GM19025 (cell line): ENCODE results near the gene ZNF462.

Experiments used
- ATAC-seq: cut with Tn5 transposase; IDR thresholded peaks from one replicate; pipeline ENCODE4 v1.9.1; 2021; ENCODE audit warnings: mild to moderate bottlenecking, low read depth, moderate library complexity; ENCODE audit not compliant: unreplicated experiment

ZNF462 gene

DNA sequence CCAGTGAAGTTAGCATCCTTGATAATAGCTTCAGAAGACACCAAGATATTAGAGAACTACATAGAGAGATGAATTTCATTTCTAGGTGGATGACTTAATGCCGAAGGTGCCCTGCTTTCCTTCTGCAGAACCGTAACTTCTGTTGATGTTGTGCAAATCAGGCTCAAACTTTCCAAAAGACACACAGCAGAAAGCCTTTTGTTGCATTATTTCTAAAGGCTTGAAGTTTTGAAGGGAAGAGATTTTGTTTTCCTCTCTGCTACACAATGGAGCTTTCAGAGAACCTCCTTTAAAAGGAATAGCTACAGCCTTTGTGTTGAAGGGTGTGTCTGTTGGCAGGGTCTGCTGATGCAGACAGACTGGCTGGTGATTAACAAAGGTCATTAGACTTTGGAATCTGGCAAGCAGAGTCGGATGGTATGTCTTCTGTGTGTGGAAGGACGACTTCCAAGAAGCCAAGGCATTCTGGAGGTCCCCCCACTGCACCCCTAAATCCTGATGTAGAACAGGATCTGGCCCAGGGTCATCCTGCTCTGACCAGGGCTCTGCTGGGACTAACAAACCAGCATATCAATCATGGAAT is 57.8 kb downstream of the ZNF462 start:
- no peak for ATAC-seq

DNA sequence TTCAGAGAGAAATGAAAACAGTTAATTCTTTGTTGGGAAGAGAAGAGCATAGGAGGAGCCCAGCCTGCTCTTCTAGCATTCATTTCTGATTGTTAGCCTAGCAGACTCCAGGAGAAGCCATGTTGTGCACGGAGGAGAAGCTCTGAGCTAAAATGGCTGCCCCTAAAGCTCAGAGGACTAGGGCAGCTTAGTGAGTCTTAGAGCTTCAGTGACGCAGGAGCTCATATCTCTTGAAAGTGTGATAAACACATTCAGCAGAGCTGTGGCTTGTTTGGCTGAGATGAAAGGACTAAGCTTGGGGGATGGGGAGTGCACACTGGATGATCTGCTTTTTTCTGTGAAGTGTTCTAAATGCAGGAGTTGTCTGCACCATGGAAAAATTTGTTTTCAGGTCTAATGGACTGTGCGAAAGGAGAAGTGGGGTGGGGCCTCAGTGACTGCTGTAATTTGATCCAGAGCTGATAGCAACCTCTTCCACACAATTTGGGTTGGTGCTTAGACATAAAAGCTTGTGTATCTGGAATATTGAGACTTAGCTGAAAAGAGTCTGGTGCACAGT is 58.5 kb downstream of the ZNF462 start:
- no peak for ATAC-seq

DNA sequence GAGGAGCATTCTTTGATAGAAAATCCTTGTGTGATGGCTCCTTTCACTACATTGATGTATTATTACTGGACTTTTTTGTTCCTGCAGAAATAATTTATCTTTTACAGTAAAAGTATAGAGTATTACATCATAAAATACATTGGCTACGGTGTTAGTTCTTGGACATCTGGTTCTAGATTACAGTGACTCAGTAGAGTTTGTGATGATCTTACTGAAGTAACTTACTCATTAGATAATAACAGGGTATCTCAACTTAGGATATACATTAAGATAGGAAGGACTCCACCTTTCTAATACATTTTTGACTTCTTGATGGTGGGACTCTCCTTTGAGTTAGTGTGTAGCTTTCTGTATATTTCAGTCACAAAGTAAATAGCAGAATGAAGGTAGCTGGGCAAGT is 59.1 kb downstream of the ZNF462 start:
- ATAC-seq: no peak

DNA sequence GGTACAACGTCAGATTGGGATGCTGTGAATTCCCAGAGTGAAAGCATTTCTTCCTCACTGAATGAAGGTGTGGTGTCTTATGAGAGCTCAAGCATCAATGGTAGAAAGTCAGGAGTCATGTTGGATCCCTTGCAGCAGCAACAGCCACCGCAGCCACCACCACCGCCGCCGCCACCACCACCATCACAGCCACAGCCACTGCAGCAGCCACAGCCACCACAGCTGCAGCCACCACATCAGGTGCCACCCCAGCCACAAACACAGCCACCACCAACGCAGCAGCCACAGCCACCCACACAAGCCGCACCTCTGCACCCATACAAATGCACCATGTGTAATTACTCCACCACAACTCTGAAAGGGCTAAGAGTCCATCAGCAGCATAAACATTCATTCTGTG is 62.4 kb downstream of the ZNF462 start:
- no peak for ATAC-seq

DNA sequence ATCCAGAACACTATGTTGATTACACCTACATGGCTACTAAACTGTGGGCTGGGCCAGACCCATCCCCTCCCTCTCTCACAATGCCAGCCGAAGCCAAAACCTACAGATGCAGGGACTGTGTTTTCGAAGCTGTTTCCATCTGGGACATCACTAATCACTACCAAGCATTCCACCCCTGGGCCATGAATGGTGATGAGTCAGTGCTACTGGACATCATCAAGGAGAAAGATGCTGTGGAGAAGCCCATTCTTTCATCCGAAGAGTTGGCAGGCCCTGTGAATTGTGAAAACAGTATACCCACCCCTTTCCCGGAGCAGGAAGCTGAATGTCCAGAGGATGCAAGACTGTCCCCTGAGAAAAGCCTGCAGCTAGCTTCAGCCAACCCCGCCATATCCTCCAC is 65.0 kb downstream of the ZNF462 start:
- ATAC-seq: no peak

DNA sequence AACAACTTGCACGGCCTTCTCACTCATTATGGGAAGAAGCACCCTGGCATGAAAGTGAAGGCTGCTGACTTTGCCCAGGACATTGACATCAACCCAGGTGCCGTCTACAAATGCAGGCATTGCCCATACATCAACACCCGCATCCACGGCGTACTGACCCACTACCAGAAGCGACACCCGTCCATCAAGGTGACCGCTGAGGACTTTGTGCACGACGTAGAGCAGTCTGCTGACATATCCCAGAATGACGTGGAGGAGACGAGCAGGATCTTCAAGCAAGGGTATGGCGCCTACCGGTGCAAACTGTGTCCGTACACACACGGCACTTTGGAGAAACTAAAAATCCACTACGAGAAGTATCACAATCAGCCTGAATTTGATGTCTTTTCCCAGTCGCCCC is 65.4 kb downstream of the ZNF462 start:
- no peak for ATAC-seq

DNA sequence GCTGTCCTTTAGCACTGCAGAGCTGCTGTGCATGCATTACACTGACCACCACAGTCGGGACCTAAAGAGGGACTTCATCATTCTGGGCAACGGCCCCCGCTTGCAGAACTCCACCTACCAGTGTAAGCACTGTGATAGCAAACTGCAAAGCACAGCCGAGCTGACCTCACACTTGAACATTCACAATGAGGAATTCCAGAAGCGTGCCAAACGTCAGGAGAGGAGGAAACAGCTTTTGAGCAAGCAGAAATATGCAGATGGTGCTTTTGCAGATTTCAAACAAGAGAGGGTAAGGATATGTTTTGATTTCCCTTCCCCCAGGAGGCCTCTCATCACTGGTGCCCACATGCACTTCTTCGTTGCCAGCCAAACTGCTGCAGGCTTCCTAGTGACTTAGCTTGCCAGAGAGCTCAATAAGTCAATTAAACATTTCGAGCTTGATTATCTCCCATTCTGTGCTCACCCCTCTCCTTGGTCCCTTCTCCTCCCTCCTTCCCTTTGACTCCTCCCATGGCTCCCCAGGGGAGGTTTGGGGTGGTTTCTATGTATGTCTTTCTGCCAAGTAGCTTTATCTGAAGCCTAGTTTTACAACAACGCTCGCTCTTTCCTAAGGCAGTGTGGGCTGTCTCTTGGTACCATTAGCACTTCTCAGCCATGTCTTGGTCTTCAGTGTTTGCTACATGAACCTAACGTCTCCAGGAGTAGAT is 66.7 kb downstream of the ZNF462 start:
- no peak for ATAC-seq

DNA sequence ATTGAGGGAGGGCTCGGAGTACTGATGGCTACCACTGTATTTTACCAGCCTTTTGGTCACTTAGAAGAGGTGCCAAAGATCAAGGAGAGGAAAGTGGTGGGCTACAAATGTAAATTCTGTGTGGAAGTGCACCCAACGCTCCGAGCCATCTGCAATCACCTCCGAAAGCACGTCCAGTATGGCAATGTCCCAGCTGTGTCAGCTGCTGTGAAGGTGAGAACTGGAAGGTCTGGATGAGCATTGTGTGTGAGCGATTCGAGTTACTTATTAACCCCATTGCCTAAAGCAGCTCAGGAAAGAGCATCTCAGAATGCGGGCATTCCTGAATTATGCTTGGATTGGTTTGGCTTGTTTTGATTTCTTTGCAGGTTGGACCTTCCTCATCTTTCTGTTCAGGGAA is 67.5 kb downstream of the ZNF462 start:
- no peak for ATAC-seq

DNA sequence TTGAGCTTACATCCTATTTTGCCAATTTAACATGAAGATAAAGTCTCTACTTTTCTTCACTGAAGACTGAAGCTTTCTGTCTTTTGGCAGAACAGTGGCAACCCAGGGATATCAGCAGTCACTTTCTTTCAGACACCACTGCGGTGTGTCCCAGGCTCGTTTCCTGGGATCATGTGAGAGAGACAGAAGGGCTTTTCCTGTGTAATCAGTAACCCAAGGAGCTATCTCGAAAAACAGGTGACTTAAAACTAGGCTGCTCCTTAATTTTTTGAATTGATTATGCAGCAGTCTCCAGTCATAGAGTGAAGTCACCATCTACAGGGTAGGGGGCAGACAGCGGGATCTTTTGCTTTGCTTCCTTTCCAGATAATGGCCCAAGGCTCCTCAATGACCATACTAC is 68.5 kb downstream of the ZNF462 start:
- no peak for ATAC-seq

DNA sequence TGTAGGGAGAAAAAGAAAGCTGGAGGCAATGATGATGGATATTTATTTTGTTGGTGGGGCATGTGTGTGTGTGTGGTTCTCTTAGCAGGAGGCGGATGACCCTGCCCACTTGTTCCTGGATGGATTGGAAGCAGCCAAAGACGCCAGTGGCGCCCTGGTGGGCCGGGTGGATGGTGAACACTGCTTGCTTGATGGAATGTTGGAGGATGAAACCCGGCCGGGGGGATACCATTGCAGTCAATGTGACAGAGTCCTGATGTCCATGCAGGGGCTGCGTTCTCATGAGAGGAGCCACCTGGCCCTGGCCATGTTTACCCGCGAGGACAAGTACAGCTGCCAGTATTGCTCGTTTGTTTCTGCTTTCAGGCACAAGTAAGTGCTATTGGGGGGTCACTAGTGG is 69.2 kb downstream of the ZNF462 start:
- ATAC-seq: no peak

DNA sequence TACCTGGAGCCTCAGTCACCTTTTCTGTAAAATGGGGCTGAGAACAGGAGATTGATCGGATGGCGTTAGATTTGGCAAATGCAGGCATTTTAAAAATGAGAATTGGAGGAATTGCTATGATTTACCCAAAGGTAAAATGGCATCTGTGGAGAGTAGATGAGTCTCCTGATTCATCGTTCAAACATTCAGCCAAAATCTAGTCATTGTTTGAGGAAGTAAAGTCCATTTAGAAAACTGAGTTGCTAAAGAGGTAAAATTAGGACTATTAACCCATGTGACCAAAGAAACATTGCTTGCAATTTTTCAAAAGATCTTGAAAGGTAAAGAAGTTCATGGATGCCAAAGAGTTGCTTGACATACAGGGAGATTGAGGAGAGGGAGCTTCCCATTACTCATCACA is 69.7 kb downstream of the ZNF462 start:
- no peak for ATAC-seq

DNA sequence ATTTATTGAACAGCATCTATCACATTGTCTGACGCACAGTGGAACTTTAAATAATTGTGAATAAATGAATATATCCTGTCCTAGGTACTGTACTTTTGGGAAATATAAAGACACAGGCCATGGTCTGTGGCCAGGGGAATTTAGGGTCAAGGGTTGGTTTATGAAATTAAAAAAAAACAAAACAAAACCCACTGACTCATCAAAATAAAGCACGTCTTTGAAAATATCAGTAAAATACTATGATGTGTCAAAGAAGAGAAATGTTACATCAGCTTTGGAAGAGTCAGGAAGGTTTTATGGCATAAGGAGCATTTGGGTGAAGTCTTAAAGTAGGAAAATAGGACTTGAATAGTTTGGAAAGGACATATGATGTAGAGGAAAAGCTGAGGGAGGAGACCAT is 70.5 kb downstream of the ZNF462 start:
- no peak for ATAC-seq

DNA sequence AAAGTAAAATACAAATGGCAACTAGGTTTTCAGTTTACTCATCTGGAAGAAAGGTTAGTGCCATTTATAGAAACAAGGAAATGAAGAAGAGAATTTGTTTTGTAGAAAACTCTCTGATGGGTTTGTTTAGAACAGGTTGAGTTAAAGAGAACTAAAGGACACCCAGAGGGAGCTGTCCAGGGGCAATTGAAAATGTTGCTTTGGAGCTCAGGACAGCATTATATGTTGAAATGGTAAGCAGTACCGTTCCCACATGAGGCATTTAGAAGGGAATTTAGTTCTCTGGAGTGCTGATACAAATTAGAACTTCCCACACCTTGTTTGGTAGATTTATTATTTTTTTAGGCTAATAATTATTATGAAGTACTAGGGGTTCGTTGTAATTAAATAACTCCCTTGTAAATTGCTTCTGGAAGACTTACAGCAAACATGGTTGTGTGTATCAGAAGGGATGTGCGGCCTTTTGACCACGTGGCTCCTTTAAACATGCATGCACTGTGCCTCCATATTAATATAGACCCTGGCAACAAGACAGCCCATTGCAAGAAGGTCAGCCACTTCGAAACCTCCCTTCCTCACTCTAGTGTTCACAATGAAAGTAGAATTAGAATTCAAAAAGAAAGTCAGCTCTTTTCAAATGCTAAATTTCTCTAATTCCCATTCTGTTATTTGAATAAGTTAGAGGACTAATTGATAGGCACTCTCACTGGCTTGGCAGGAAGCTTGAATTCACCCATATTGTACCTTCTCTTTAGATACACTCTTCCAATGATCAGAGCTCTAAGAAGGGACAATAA is 71.7 kb downstream of the ZNF462 start:
- no peak for ATAC-seq

DNA sequence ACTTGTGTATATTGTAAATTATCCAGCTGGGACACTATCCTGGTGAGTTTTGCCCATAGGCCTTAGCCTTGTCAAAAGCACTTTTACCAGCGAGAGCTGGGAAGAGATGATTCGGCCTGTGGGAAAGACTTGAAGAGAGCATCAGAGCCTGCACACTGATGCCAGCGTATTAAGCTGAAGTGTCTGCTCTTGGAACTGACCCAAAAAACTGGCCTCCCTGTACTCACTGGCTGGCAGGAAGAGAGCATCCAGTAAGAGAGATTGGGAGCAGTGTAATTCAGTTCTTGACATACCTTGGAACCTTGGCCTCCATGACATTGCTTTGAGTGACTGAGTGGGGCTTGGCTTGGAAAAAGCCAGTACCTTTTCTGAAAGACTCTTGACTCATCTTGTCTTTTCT is 73.7 kb downstream of the ZNF462 start:
- no peak for ATAC-seq

DNA sequence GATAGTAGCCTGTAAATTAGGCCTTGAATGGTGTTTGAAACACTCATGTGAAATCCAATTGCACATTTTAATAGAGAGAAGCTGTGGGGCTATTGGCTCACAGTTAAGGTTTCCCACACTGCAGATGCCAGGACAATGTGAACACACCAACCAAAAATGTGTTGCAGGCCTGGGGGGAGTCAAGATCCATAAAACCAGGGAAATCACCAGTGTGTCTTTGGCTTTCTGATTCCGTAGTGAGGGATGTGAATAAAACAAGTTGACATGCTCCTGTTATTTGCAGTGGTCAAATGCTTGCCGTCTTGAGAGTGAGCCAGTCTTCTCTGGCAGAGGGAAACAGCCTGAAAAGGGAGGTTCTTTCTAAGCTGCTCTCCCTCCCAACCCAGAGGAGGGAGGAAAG is 79.0 kb downstream of the ZNF462 start:
- no peak for ATAC-seq

DNA sequence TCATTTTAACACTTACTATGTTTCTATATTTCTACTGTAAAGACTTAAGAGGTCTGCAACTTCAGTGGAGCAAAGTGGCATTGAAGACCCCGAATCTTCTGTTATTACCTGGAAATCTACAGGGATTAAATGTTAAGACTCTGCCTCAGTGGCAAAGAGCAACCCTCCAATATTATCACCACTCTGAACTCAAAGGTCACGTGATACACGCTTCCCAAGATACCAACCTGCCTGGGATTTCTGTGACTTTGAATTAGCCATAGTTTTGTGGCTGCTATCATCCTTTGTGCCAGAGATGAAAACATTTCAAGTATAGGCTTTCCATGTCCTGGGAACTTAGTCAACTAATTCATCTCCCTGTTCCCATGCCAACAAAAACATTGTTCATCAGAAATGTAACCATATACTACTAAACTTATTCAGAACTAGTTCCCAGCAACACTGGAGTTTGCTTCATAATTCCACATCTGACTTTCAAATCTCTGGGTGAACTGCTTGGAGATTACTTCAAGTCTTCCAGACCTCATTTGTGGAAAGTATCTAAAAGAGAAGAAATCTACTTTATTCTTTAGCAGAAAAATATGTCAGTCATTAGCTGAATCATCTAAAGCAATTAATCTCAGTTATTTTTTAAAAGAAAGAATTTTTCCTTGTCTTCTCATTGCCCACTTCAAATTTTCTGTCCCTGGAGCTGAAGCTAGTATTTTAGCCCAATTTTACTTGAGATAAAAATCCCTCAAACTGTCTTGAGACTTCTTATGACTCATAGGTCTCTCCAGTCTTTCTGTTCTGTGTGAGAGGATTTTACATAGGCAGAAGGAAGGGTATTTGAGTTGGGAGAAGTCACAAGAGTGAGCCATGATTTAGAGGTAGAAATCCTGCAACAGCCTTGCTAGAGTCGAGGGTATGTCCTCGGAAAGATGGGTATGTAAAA is 83.0 kb downstream of the ZNF462 start:
- ATAC-seq: no peak

DNA sequence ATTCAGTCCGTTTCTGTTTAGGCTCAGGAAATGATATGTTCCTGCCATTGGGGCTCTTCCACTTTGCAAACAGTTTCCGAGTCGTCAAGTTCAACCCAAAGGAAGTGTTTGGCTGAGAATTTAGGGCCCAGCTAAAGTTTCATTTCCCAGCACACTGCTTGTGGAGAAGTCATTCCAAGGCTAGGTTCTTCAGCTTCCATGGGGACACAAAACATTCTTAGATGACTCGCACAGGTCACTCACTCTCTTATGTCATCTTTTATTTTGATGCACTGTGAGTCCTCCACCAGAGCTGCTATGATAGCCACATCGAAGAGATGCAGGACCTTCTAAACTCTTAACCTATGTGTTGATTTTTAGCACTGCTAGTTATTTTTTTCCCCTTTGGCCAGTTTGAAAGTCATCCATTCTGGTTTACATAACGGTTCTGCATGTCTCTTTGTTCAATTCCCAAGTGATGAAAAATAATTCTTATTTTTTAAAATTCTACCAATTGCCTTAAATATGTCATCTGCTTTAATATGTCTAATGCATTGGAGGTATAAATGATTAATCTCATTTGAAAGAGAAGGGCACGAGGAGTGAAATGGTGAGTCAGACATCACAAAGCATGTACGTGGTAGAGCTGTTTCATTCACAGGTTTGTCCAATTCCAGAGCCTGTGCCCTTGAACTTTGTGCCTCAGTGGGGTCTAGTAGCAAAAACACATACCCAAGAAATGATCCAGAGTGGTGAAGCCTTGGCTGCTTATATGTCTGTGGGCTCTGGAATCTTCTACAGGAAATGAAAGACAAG is 84.3 kb downstream of the ZNF462 start:
- no peak for ATAC-seq

DNA sequence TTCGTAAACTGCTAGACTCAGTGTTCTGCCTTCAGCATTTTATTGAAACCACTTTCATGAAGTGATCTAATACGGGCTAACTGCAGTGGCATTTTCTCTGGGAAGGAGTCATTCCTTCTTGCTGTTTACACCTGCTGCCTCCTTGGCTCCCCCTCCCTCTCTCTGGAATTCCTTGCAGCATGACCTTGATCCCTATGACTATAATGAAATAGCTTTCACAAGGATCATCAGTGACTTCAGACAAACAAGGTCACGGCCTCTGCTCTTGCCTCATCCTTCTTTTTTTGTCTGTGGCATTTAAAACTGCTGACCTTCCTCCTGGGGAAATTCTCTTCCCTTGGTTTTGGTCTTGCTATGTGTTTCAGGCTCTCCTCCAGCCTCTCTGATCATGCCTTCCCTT is 90.2 kb downstream of the ZNF462 start:
- ATAC-seq: no peak

DNA sequence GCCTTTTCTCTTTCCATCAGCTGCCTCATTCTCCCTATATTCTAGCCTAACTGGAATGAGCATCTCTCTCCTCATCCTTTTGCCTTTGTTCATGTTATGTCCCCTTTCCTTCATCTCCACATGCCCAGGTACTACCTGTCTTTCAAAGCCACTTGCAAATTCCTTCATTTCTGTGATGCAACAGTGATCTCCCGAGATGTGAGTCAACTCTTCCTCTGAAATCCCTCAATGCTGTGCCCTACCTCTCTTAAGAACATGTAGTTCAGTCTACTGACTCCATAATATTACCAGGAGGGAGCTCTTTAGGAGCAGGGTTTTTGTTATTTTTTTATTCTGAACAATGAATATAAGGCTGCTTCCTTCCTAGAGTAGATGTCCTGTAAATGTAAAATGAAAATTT is 91.6 kb downstream of the ZNF462 start:
- ATAC-seq: no peak
